Stimulated activated CD8-positive, alpha-beta memory T cell treated with anti-CD3 and anti-CD28 coated beads, Interleukin-15, amount 100 ng/mL, for 24 hours (primary cell): ENCODE data around the gene RNU6-8.

Experiments
- DNase-seq: peaks from one replicate; pipeline ENCODE4 v3.0.0-alpha.2; 2020; ENCODE audit warnings: low read depth

The RNU6-8 gene

DNA sequence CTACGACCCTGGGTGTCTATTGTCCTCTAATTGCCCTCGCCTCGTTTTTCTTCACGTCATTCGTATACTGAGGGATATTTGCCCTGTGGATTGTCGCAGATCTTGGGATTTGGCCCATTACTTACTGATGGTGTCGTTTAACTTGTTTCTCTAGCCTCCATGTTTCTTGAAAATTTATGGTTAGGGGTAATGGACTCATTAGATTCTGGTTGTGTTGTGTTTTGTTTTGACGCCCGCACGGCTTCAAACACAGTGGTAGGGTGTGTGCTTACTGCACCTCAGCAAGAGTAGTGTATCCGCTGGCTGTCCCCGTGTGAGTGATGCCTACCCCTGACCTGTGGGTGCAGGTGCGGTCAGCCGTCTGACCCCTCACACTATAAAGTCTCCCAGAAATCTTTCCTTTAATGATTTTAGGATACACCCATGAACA, 874 bp upstream of the RNU6-8 start:
- DNase-seq = no peak

DNA sequence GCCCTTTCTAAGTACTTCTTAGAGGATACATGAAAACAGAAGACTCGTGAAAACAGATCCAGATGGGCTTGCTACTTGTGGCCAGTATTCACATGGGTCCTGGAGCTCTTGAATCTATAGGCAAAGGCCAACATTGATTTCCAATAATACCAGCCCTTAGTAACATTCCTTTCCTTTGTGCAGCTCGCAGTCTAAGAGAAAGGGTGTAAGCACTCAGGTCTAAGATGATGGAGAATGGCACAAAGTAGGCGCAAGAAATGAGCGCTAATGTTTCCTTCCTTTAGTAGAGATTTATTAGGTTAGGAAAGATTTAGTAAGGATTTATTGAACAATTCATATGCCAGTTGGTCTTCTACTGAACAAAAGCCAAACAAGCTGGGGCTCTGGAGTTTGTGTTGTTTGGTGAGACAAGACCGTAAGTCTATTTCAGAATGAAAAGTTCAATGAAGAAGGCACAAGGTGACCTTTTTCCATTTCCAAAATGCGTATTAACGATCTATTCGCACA, 525 bp downstream of the RNU6-8 start:
- no peak for DNase-seq

DNA sequence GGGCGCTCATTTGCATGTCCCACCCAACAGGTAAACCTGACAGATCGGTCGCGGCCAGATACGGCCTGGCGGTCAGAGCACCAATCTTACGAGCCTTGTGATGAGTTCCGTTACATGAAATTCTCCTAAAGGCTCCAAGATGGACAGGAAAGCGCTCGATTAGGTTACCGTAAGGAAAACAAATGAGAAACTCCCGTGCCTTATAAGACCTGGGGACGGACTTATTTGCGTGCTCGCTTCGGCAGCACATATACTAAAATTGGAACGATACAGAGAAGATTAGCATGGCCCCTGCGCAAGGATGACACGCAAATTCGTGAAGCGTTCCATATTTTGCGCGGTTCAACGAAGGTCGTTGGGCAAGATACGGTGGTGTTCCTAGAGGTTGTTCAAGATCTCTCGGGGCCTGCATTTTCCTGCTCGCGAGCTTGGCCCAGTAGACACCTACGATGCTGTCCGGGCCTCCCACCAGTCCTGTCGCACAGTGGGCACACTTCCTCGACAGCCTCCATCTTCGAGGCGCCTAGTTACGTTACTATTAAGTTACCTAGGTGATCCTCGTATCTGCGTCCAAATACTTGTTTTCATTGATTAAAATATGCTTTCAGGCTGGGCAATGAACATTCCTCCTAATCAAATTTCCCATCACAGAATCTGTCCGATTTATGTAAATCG, 1.1 kb downstream of the RNU6-8 start, which contains the start of gene RNU6-7:
Gene RNU6-7 (plus strand): TSS at position 230 of the 675 bp plus-strand sequence.
- no peak for DNase-seq

GRCh38 chr14:32201193-32201815, 1.8 kb downstream of the RNU6-8 start:
- peak; percentile 43 for DNase-seq

- DNase-seq = no peak
These were observed 2.5 kb downstream of the RNU6-8 start for GRCh38 chr14:32200368-32201192.

- DNase-seq = no peak
These were observed 5.2 kb downstream of the RNU6-8 start for GRCh38 chr14:32197919-32198318.

DNA sequence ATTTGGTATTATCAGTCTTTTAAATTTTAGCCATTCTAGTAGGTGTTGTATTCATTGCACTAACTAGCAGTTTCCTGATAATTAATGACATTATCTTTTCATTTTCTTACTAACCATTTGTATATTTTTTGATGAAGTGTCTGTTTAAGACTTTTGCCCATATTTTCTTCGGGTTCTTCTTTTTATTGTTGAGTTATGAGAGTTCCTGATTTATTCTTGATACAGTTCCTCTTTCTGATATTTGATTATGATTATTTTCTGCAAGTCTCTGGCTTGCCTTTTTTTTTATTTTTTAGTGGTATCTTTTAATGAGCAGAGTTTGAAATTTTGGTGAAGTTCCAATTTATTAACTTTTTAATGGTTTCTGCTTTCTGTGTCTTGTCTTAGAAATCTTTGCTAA, 7.4 kb downstream of the RNU6-8 start:
- no peak for DNase-seq

- DNase-seq = no peak
These were observed 9.5 kb downstream of the RNU6-8 start for GRCh38 chr14:32193532-32193931.

DNA sequence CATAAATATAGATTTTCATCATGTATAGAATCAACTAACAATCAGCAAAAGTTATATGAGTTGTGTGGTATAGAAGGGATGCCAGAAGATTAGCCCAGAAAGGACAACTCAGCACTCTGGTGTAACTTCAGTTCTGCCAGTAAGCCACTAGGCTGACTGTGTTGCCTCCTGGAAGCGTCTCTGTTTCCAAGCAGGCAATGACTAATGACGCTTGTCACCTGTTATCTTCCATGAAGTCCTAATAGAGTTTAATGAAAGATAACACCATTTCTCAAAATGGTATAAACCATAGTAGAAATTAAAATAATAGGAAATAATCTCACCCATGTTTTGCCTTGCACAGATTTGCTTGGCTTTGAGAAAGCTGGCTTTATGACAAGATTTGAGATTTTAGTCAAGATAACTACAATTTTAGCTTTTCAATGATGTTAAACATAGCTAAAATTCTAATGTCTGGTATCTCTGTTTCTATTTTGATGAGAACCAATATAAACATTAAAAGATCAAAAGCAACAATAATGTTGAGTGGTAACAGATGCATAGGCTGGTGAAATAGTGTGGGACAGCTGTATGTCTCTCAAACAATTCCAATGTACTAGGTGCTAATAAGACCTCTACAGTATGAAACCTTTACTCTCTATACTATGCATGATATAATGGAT, 10.2 kb downstream of the RNU6-8 start:
- DNase-seq = no peak

GRCh38 chr14:32190673-32191072, 12.4 kb downstream of the RNU6-8 start:
- no peak for DNase-seq

GRCh38 chr14:32189811-32190210, 13.3 kb downstream of the RNU6-8 start:
- DNase-seq = no peak

DNA sequence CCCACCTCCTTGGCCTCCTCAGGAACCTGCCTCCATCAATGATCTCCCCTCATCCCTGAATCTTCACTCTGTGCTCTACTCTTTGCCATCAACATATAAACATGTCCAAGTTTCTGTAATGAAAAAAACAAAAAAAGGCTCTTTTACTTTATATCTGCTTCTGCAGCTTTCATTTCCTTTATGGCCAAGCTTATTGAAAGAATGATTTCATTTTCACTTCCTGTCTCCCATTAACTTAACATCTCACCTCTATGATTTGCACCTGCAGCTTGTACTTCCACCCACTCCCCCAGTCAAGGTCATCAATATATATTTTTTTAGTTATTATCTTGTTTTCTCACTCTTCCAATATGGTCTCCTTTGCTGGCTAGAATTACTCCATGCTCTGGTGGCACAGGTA, 16.8 kb downstream of the RNU6-8 start:
- DNase-seq = no peak

DNA sequence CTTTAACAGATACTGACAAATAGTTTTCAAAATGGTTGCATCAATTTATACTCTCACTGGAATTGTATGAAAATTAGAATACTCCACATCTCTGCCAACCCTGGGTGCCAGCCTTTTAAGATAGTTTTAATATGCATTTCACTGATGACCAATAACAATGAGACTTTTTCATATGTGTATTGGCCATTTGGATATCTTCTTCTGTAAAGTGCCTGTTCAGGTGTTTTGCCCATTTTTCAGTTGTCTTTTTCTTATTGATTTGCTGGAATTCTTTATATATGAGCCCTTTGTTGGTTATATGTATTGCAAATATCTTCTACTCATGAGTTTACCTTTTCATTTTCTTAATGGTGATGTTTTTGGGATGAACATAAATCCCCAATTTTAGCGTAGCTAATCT, 18.0 kb downstream of the RNU6-8 start:
- DNase-seq = no peak

GRCh38 chr14:32183151-32184058, 19.7 kb downstream of the RNU6-8 start:
- no peak for DNase-seq

- DNase-seq = no peak
These were observed 31.6 kb downstream of the RNU6-8 start for GRCh38 chr14:32171469-32171868.

DNA sequence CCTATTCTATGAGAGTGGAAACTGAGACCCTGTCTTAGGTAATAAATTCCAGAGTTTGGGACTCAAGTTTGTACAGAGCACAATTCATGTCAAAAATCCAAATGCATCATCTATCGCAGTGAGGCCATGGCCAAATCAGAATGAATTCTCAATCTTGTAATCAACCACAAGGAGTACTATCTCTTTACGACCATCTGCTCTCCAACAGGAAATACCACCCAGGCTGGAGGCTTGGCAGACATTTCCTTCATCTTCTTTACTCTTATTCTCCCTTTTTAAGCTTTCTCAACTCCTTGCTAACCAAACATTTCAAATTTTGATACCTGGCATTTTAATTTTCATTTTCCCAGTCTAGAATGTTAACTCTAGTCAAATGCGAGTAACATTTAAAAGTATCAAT, 33.9 kb downstream of the RNU6-8 start:
- no peak for DNase-seq

- DNase-seq = no peak
These were observed 35.2 kb downstream of the RNU6-8 start for GRCh38 chr14:32167907-32168306.

GRCh38 chr14:32166924-32167323, 36.1 kb downstream of the RNU6-8 start:
- no peak for DNase-seq

GRCh38 chr14:32166029-32166428, 37.0 kb downstream of the RNU6-8 start:
- no peak for DNase-seq
